Natural killer cell (primary cell): Measurements from ENCODE around the gene UBE2G2. TPM values are rescaled to one million over a fixed set of nuclear protein-coding genes. Genes with fewer than 3 reads are reported as not detected.

Experiments
- ATAC-seq, 3 donors: fragments of 150-1000 bp in 2 of 3; fragments of 200-7000 bp in 1 of 3; cut with Tn5 transposase; 1 replicate in 1 of 3; 2 replicates in 2 of 3; pipeline ENCODE4 v1.10.0; 2021; ENCODE audit warnings: mild to moderate bottlenecking in 2 of 3, moderate library complexity in 2 of 3
- DNase-seq, 2 donors: peaks; one replicate each; pipeline versions ENCODE4 v3.0.0 to v3.0.0-alpha.2; 2013 to 2021; ENCODE audit warnings: mixed read lengths in 1 of 2
- H3K27ac ChIP-seq: one replicate; pipeline ENCODE4 v1.5.1; 2013; ENCODE audit warnings: mild to moderate bottlenecking, low read length
- H3K27me3 ChIP-seq: one replicate; pipeline ENCODE4 v1.6.1; 2013; ENCODE audit warnings: low read length; ENCODE audit not compliant: control insufficient read depth, insufficient read depth
- H3K36me3 ChIP-seq: one replicate; pipeline ENCODE4 v1.6.1; 2013; ENCODE audit warnings: low read length; ENCODE audit not compliant: control insufficient read depth, insufficient read depth
- H3K4me1 ChIP-seq: one replicate; pipeline ENCODE4 v1.6.1; 2013; ENCODE audit warnings: low read length; ENCODE audit not compliant: control insufficient read depth, insufficient read depth
- H3K4me3 ChIP-seq: one replicate; pipeline ENCODE4 v1.5.1; 2013; ENCODE audit warnings: low read length
- H3K9me3 ChIP-seq: one replicate; pipeline ENCODE4 v1.6.1; 2013; ENCODE audit warnings: low read length; ENCODE audit not compliant: control insufficient read depth, insufficient read depth
- H3K27ac Mint-ChIP-seq, 2 donors: one replicate each; pipeline ENCODE4 v1.8.0; 2022; ENCODE audit warnings: mild to moderate bottlenecking in 2 of 2, mixed read lengths in 2 of 2, moderate library complexity in 1 of 2
- H3K27me3 Mint-ChIP-seq, 2 donors: one replicate each; pipeline ENCODE4 v1.8.0; 2022; ENCODE audit warnings: low read depth in 2 of 2, mixed read lengths in 2 of 2
- H3K36me3 Mint-ChIP-seq: one replicate; pipeline ENCODE4 v1.8.0; 2022; ENCODE audit warnings: mixed read lengths
- H3K4me1 Mint-ChIP-seq, 2 donors: one replicate each; pipeline ENCODE4 v1.8.0; 2022; ENCODE audit warnings: mixed read lengths in 2 of 2
- H3K4me3 Mint-ChIP-seq: one replicate; pipeline ENCODE4 v1.8.0; 2022; ENCODE audit warnings: mild to moderate bottlenecking, moderate library complexity, mixed read lengths
- H3K9me3 Mint-ChIP-seq, 2 donors: one replicate each; pipeline ENCODE4 v1.8.0; 2022; ENCODE audit warnings: mixed read lengths in 2 of 2
- CTCF ChIP-seq: fragments of 200-600 bp; IDR thresholded peaks from one replicate; pipeline ENCODE4 v1.8.0; 2022; ENCODE audit warnings: antibody characterized with exemption
- WGBS: methylation state at CpG from one replicate; pipeline ENCODE4 v1.1.7; 2013; ENCODE audit warnings: missing lambda C conversion rate; ENCODE audit not compliant: insufficient coverage; 5-methylcytosine and 5-hydroxymethylcytosine counted together
- intact Hi-C: fragments of 100-400 bp; cut with micrococcal nuclease; formaldehyde crosslinking; loops from one replicate; pipeline ENCODE4 v1.14.2; 2022
- total RNA-seq, 4 donors: library from RNA; stranded (reverse); fragments of 120-200 nt in 1 of 4; gene quantifications; one replicate each; pipeline versions ENCODE4 v1.2.3 to v1.2.4, GENCODE V29; 2013 to 2022

UBE2G2 gene
- total RNA-seq, 3 donors from 2014 or later (not counting 1 experiment from before 2014, with no cell fraction given) = 89.1 to 109 (median 107) TPM

- no peak overlapping the region for H3K27ac Mint-ChIP-seq
- no peak overlapping the region for H3K4me3 Mint-ChIP-seq
- peaks cover under 1% of the 10 kb centered on the region for H3K36me3 ChIP-seq
- no peaks in the 10 kb centered on the region for H3K9me3 ChIP-seq
- DNase-seq (no peak), ATAC-seq (no peak)
- intact Hi-C loops = no loop called here
- peaks cover 14% of the 10 kb centered on the region for H3K4me1 ChIP-seq
- H3K4me1 Mint-ChIP-seq = peaks cover 8 to 12% of the 10 kb centered on the region in 2 donors
- WGBS = 98% methylated on average over 8 of the region's 8 CpGs
- H3K27ac ChIP-seq = no peak overlapping the region
- no peaks in the 10 kb centered on the region for H3K27me3 ChIP-seq
- no peaks in the 10 kb centered on the region for H3K9me3 Mint-ChIP-seq
- H3K4me3 ChIP-seq = no peak overlapping the region
- no peaks in the 10 kb centered on the region for H3K27me3 Mint-ChIP-seq
- H3K36me3 Mint-ChIP-seq = no peaks in the 10 kb centered on the region
- no peak for TF ChIP-seq CTCF
These were observed 13.6 kb upstream of the UBE2G2 start for GRCh38 chr21:44815225-44815624.

GRCh38 chr21:44814498-44815023 lies 12.9 kb upstream of the UBE2G2 start:
- 96% methylated on average over 11 of the region's 11 CpGs for WGBS
- no peak overlapping the region for H3K4me3 ChIP-seq
- intact Hi-C loops = no loop called here
- DNase-seq (no peak), ATAC-seq (no peak)
- H3K4me1 ChIP-seq = peaks cover 14% of the 10 kb centered on the region
- H3K9me3 ChIP-seq = no peaks in the 10 kb centered on the region
- no peak for TF ChIP-seq CTCF
- Mint-ChIP-seq H3K27ac (no peak overlapping the region), H3K9me3 (no peaks in the 10 kb centered on the region), H3K4me1 (peaks cover 8 to 12% of the 10 kb centered on the region in 2 donors), H3K36me3 (no peaks in the 10 kb centered on the region), H3K4me3 (no peak overlapping the region), H3K27me3 (no peaks in the 10 kb centered on the region)
- peaks cover 5% of the 10 kb centered on the region for H3K36me3 ChIP-seq
- no peak overlapping the region for H3K27ac ChIP-seq
- no peaks in the 10 kb centered on the region for H3K27me3 ChIP-seq

GRCh38 chr21:44813727-44814126 lies 12.1 kb upstream of the UBE2G2 start:
- DNase-seq (no peak), ATAC-seq (no peak)
- Histone ChIP-seq H3K4me3 (no peak overlapping the region), H3K4me1 (peaks cover 11% of the 10 kb centered on the region), H3K9me3 (no peaks in the 10 kb centered on the region), H3K27me3 (no peaks in the 10 kb centered on the region), H3K27ac (no peak overlapping the region), H3K36me3 (peaks cover 8% of the 10 kb centered on the region)
- no peak for TF ChIP-seq CTCF
- no peak overlapping the region for H3K27ac Mint-ChIP-seq
- H3K4me1 Mint-ChIP-seq = peaks cover 8 to 12% of the 10 kb centered on the region in 2 donors
- WGBS = 68% methylated on average over 18 of the region's 18 CpGs
- no peaks in the 10 kb centered on the region for H3K9me3 Mint-ChIP-seq
- H3K27me3 Mint-ChIP-seq = no peaks in the 10 kb centered on the region
- no peaks in the 10 kb centered on the region for H3K36me3 Mint-ChIP-seq
- intact Hi-C loops = no loop called here
- H3K4me3 Mint-ChIP-seq = no peak overlapping the region

GRCh38 chr21:44813149-44813548 lies 11.5 kb upstream of the UBE2G2 start:
- Mint-ChIP-seq H3K27me3 (no peaks in the 10 kb centered on the region), H3K27ac (no peak overlapping the region), H3K4me1 (peaks cover 8 to 12% of the 10 kb centered on the region in 2 donors), H3K4me3 (no peak overlapping the region), H3K9me3 (no peaks in the 10 kb centered on the region), H3K36me3 (no peaks in the 10 kb centered on the region)
- no peak overlapping the region for H3K27ac ChIP-seq
- H3K9me3 ChIP-seq = no peaks in the 10 kb centered on the region
- intact Hi-C loops = no loop called here
- peaks cover 7% of the 10 kb centered on the region for H3K4me1 ChIP-seq
- H3K36me3 ChIP-seq = peaks cover 12% of the 10 kb centered on the region
- ATAC-seq (no peak), DNase-seq (no peak)
- H3K4me3 ChIP-seq = no peak overlapping the region
- no peak for TF ChIP-seq CTCF
- no peaks in the 10 kb centered on the region for H3K27me3 ChIP-seq
- 95% methylated on average over 10 of the region's 10 CpGs for WGBS
